Sigmoid colon (tissue), 4 donors: Measurements from ENCODE around the gene PACRG.

Source experiments
- CTCF ChIP-seq, 4 experiments: fragments of 450-650 bp in 3 of 4; fragments of 200-600 bp in 1 of 4; IDR thresholded peaks; one replicate each; pipeline ENCODE4 v1.5.1; 2016 to 2019; ENCODE audit warnings: antibody characterized with exemption in 4 of 4, mild to moderate bottlenecking in 3 of 4, moderate library complexity in 2 of 4
- EP300 ChIP-seq, 4 donors: sonication (generic); formaldehyde crosslinking; IDR thresholded peaks; one replicate each; pipeline ENCODE4 v1.6.1; 2017; ENCODE audit warnings: antibody characterized with exemption in 4 of 4
- POLR2AphosphoS5 ChIP-seq, 4 donors: sonication (generic); formaldehyde crosslinking; IDR thresholded peaks; one replicate each; pipeline ENCODE4 v1.6.1; 2017; ENCODE audit warnings: antibody characterized with exemption in 4 of 4

GRCh38 chr6:163289447-163289846 is 561.7 kb downstream of the PACRG start:
- TF ChIP-seq EP300 (IDR thresholded peaks at IDR 0.05) (no peak), CTCF (IDR thresholded peaks at IDR 0.05) (no peak), POLR2AphosphoS5 (IDR thresholded peaks at IDR 0.05) (no peak)
